DOHH2 (cell line): ENCODE results near the gene LYRM4.

ENCODE experiments used
- H3F3A ChIP-seq: fragments of 200-600 bp; sonication (generic), shearing (Covaris generic); 2 replicates; pipeline ENCODE4 v1.6.0; 2016; ENCODE audit warnings: antibody characterized with exemption, mild to moderate bottlenecking; ENCODE audit not compliant: control insufficient read depth, insufficient read depth
- H3K27ac ChIP-seq: fragments of 200-600 bp; sonication (generic); 2 replicates; pipeline ENCODE4 v1.5.1; 2014; ENCODE audit warnings: low read depth, mild to moderate bottlenecking, low read length, moderate library complexity
- H3K27me3 ChIP-seq: fragments of 200-600 bp; sonication (generic); 2 replicates; pipeline ENCODE4 v1.6.1; 2014; ENCODE audit warnings: mild to moderate bottlenecking, low read length, mixed read lengths; ENCODE audit not compliant: control insufficient read depth
- H3K36me3 ChIP-seq: fragments of 200-600 bp; sonication (generic); 2 replicates; pipeline ENCODE4 v1.6.1; 2014; ENCODE audit warnings: mild to moderate bottlenecking, low read length, moderate library complexity, mixed read lengths; ENCODE audit not compliant: control insufficient read depth
- H3K4me1 ChIP-seq: fragments of 200-600 bp; sonication (generic); 2 replicates; pipeline ENCODE4 v1.6.1; 2014; ENCODE audit warnings: mild to moderate bottlenecking, low read length, mixed read lengths; ENCODE audit not compliant: control insufficient read depth
- H3K4me2 ChIP-seq: fragments of 200-600 bp; sonication (generic); 2 replicates; pipeline ENCODE4 v1.6.0; 2014; ENCODE audit warnings: mild to moderate bottlenecking, low read length, moderate library complexity
- H3K4me3 ChIP-seq: fragments of 200-600 bp; sonication (generic); 2 replicates; pipeline ENCODE4 v1.5.1; 2014; ENCODE audit warnings: mild to moderate bottlenecking, low read length, mixed read lengths
- H3K79me2 ChIP-seq: fragments of 200-600 bp; sonication (generic); 2 replicates; pipeline ENCODE4 v1.6.1; 2014; ENCODE audit warnings: mild to moderate bottlenecking, low read length, mixed read lengths; ENCODE audit not compliant: control insufficient read depth
- H3K9me2 ChIP-seq: fragments of 200-600 bp; sonication (generic); replicated peaks from 2 replicates; pipeline ENCODE4 v1.6.1; 2014; ENCODE audit warnings: mild to moderate bottlenecking, low read length, mixed read lengths; ENCODE audit not compliant: control insufficient read depth
- H3K9me3 ChIP-seq: fragments of 200-600 bp; sonication (generic); 2 replicates; pipeline ENCODE4 v1.6.1; 2014; ENCODE audit warnings: antibody characterized with exemption, low read length, mixed read lengths; ENCODE audit not compliant: control insufficient read depth, insufficient read depth
- H4K20me1 ChIP-seq: fragments of 200-600 bp; sonication (generic); 2 replicates; pipeline ENCODE4 v1.6.0; 2014; ENCODE audit warnings: low read depth, mild to moderate bottlenecking, antibody characterized with exemption, low read length, moderate library complexity; ENCODE audit not compliant: control insufficient read depth, insufficient read depth
- EZH2phosphoT487 ChIP-seq: fragments of 200-600 bp; sonication (generic); IDR thresholded peaks from 2 replicates; pipeline ENCODE4 v1.6.1; 2017; ENCODE audit warnings: borderline replicate concordance, mild to moderate bottlenecking, antibody characterized with exemption, low read length, moderate library complexity, mixed read lengths
- TF ChIP-seq, protein P1 (sequence below): fragments of 200-600 bp; sonication (generic); IDR thresholded peaks from one replicate; pipeline ENCODE4 v1.5.1; 2014; ENCODE audit warnings: antibody characterized with exemption, mild to moderate bottlenecking, low read depth, low read length; ENCODE audit not compliant: poor library complexity, severe bottlenecking

LYRM4 gene

DNA sequence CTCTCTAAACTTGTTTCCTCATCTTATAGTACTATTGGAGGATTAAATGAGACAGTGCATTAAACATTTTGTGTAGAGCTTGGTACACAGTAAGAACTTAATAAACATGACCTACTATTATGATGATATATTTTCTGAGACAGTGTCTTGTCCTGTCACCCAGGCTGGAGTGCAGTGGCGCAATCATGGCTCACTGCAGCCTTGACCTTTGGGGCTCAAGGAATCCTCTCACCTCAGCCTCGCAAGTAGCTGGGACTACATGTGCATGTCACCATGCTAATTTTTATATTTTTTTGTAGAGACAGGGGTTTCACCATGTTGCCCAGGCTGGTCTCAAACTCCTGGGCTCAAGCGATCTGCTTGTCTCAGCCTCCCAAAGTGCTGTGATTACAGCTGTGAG lies 72.1 kb downstream of the LYRM4 start:
- no peaks in the 10 kb centered on the region for H3K9me2 ChIP-seq
- no peaks in the 10 kb centered on the region for H3K9me3 ChIP-seq
- no peaks in the 10 kb centered on the region for H3K79me2 ChIP-seq
- H3K4me3 ChIP-seq = no peak overlapping the region
- no peak overlapping the region for H3K4me2 ChIP-seq
- no peaks in the 10 kb centered on the region for H3K27me3 ChIP-seq
- H3F3A ChIP-seq = no peaks in the 10 kb centered on the region
- H3K4me1 ChIP-seq = peaks cover 8% of the 10 kb centered on the region
- no peak overlapping the region for H3K27ac ChIP-seq
- H4K20me1 ChIP-seq = no peaks in the 10 kb centered on the region
- H3K36me3 ChIP-seq = no peaks in the 10 kb centered on the region
- no peak for TF ChIP-seq EZH2phosphoT487
- TF ChIP-seq, protein P1, sequence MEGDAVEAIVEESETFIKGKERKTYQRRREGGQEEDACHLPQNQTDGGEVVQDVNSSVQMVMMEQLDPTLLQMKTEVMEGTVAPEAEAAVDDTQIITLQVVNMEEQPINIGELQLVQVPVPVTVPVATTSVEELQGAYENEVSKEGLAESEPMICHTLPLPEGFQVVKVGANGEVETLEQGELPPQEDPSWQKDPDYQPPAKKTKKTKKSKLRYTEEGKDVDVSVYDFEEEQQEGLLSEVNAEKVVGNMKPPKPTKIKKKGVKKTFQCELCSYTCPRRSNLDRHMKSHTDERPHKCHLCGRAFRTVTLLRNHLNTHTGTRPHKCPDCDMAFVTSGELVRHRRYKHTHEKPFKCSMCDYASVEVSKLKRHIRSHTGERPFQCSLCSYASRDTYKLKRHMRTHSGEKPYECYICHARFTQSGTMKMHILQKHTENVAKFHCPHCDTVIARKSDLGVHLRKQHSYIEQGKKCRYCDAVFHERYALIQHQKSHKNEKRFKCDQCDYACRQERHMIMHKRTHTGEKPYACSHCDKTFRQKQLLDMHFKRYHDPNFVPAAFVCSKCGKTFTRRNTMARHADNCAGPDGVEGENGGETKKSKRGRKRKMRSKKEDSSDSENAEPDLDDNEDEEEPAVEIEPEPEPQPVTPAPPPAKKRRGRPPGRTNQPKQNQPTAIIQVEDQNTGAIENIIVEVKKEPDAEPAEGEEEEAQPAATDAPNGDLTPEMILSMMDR = no peak

DNA sequence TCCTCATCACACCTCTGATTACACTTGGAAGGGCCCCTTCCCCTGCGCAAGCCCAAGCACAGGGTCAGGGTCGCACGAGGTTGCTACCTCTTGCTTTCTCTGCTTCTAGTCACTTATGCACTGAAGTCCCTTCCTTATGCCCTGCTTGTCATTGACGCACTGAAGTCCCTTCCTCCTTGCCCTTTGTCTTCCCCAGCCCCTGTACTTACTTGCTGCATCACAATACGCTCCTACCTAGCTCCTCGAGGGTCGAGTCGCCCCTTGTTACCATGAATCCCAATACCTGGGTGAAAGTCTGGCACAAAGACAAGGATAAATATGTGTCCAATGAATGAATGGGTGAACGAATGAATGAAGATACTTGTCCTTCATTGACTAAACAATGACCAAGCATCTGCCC lies 75.9 kb downstream of the LYRM4 start:
- Histone ChIP-seq H3K4me3 (no peak overlapping the region), H3K27me3 (no peaks in the 10 kb centered on the region), H3K9me3 (no peaks in the 10 kb centered on the region), H3K4me1 (no peaks in the 10 kb centered on the region), H3K9me2 (no peaks in the 10 kb centered on the region), H3K36me3 (no peaks in the 10 kb centered on the region), H3K79me2 (no peaks in the 10 kb centered on the region), H4K20me1 (no peaks in the 10 kb centered on the region), H3K4me2 (no peak overlapping the region), H3F3A (no peaks in the 10 kb centered on the region; the same call in 1 of the 2 replicates), H3K27ac (no peak overlapping the region)
- TF ChIP-seq EZH2phosphoT487 = no peak
- TF ChIP-seq, protein P1 = no peak

DNA sequence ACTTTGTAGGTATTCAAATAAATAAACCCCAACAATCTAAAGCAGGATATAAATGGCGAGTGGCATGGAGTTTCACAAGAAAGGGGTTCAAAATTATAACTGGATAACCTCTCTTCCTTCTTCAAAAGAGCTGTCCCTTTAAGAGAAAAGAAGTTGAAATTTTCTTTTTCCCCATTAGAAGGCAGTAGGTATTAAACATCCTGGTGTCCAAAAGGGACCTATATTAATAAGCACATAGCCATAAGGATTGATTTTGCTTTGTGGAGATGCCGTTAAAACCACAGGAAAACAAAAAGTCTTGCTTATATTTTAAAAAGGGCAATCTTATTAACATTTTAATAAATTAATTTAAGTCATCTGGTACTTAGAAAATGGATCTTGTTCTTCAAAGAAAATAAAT lies 76.5 kb downstream of the LYRM4 start:
- no peaks in the 10 kb centered on the region for H3K9me2 ChIP-seq
- no peak overlapping the region for H3K27ac ChIP-seq
- H3K4me3 ChIP-seq = no peak overlapping the region
- no peaks in the 10 kb centered on the region for H3K79me2 ChIP-seq
- H3K9me3 ChIP-seq = no peaks in the 10 kb centered on the region
- no peak overlapping the region for H3K4me2 ChIP-seq
- H3K36me3 ChIP-seq = no peaks in the 10 kb centered on the region
- H3K4me1 ChIP-seq = peaks cover 5% of the 10 kb centered on the region
- no peaks in the 10 kb centered on the region; the same call in 1 of the 2 replicates for H3F3A ChIP-seq
- no peaks in the 10 kb centered on the region for H3K27me3 ChIP-seq
- no peak for TF ChIP-seq EZH2phosphoT487
- TF ChIP-seq, protein P1 = no peak
- no peaks in the 10 kb centered on the region for H4K20me1 ChIP-seq
